OCI-LY1 (cell line): Measurements from ENCODE around the gene NR1I2.

ENCODE experiments used
- CTCF ChIP-seq: fragments of 200-600 bp; sonication (generic), shearing (Covaris generic); IDR thresholded peaks from 2 replicates; pipeline ENCODE4 v1.5.1; 2017; ENCODE audit warnings: mild to moderate bottlenecking, antibody characterized with exemption, low read length, moderate library complexity, mixed read lengths
- EZH2 ChIP-seq: fragments of 200-600 bp; sonication (generic), shearing (Covaris generic); IDR thresholded peaks from 2 replicates; pipeline ENCODE4 v1.8.0; 2017; ENCODE audit warnings: borderline replicate concordance, mixed run types, mild to moderate bottlenecking, antibody characterized with exemption, low read length, moderate library complexity, mixed read lengths

- TF ChIP-seq CTCF (no peak), EZH2 (no peak)
These were observed 26.3 kb downstream of the NR1I2 start for GRCh38 chr3:119808244-119808643.
